ENCODE data around the gene STX8. TPM values are rescaled to one million over a fixed set of nuclear protein-coding genes. Genes with fewer than 3 reads are reported as not detected.

STX8 gene
- total and polyA plus RNA-seq, 8 donors = 51.9 to 63.4 (median 56.5) TPM

GRCh38 chr17:9233271-9233599, 342.4 kb downstream of the STX8 start:
- intact Hi-C loops (cut with DNase I) = no loop called here
- H3K27ac ChIP-seq = no peak overlapping the region

GRCh38 chr17:9232591-9233270, 342.9 kb downstream of the STX8 start:
- ATAC-seq (no peak), DNase-seq (peak in 1 of 4 donors; percentile 68)
- no peak overlapping the region for H3K4me3 ChIP-seq
- TF ChIP-seq CTCF (IDR thresholded peaks at IDR 0.05) = no peak
- H3K27me3 ChIP-seq = peaks cover 3 to 53% of the 10 kb centered on the region in 2 donors
- no peaks in the 10 kb centered on the region for H3K4me1 ChIP-seq
- intact Hi-C loops (cut with DNase I) = no loop called here
- no peak overlapping the region for H3K27ac ChIP-seq
- no peaks in the 10 kb centered on the region for H3K36me3 ChIP-seq
- no peaks in the 10 kb centered on the region for H3K9me3 ChIP-seq

More at GRCh38 chr17:9233271-9233599, 342.4 kb downstream of the STX8 start:
- Histone ChIP-seq H3K36me3 (no peaks in the 10 kb centered on the region), H3K27me3 (peaks cover 3 to 53% of the 10 kb centered on the region in 2 donors), H3K9me3 (no peaks in the 10 kb centered on the region), H3K4me3 (no peak overlapping the region), H3K4me1 (no peaks in the 10 kb centered on the region)
- ATAC-seq (no peak), DNase-seq (no peak)
- no peak for TF ChIP-seq CTCF (IDR thresholded peaks at IDR 0.05)

- intact Hi-C loops (cut with DNase I) = no loop called here
- no peaks in the 10 kb centered on the region for H3K4me1 ChIP-seq
Observed at GRCh38 chr17:9232155-9232475, 343.5 kb downstream of the STX8 start.

GRCh38 chr17:9231449-9232154, 344.0 kb downstream of the STX8 start:
- Histone ChIP-seq H3K9me3 (no peaks in the 10 kb centered on the region), H3K27me3 (peaks cover 3 to 53% of the 10 kb centered on the region in 2 donors), H3K27ac (no peak overlapping the region), H3K36me3 (no peaks in the 10 kb centered on the region), H3K4me1 (no peaks in the 10 kb centered on the region), H3K4me3 (no peak overlapping the region)
- intact Hi-C loops (cut with DNase I) = no loop called here
- ATAC-seq (no peak), DNase-seq (peak in 1 of 4 donors; percentile 74)
- TF ChIP-seq CTCF (IDR thresholded peaks at IDR 0.05) = no peak

More at GRCh38 chr17:9232155-9232475, 343.5 kb downstream of the STX8 start:
- peaks cover 3 to 53% of the 10 kb centered on the region in 2 donors for H3K27me3 ChIP-seq
- no peak overlapping the region for H3K27ac ChIP-seq
- no peaks in the 10 kb centered on the region for H3K36me3 ChIP-seq
- no peak overlapping the region for H3K4me3 ChIP-seq
- no peaks in the 10 kb centered on the region for H3K9me3 ChIP-seq
- no peak for TF ChIP-seq CTCF (IDR thresholded peaks at IDR 0.05)
- ATAC-seq (no peak), DNase-seq (no peak)

GRCh38 chr17:9230861-9231260, 344.8 kb downstream of the STX8 start:
- Histone ChIP-seq H3K9me3 (no peaks in the 10 kb centered on the region), H3K27ac (no peak overlapping the region), H3K27me3 (peaks cover 3 to 55% of the 10 kb centered on the region in 2 donors), H3K4me1 (no peaks in the 10 kb centered on the region), H3K36me3 (no peaks in the 10 kb centered on the region), H3K4me3 (no peak overlapping the region)
- ATAC-seq = no peak
- intact Hi-C loops (cut with DNase I) = no loop called here
- TF ChIP-seq CTCF (IDR thresholded peaks at IDR 0.05) = no peak
- no peak for DNase-seq

All from left lung (tissue), 10 donors.